NCI-H2107 treated with DMSO at 0.1 percent for 48 hours (cell line): Measurements from ENCODE around the gene NUFIP2.
A peak's percentile ranks its signal among the peaks of the same experiment; 100 is the strongest.
"Not testable (repeated sequence)": the region's sequence is repeated elsewhere in the genome, so short reads cannot be mapped to it uniquely, and the experiment has no call there.

Source experiments
- DNase-seq: peaks from one replicate; lab custom pipeline; 2025; ENCODE audit not compliant: unreplicated experiment; lab: John Stamatoyannopoulos, UW

Gene NUFIP2, protein sequence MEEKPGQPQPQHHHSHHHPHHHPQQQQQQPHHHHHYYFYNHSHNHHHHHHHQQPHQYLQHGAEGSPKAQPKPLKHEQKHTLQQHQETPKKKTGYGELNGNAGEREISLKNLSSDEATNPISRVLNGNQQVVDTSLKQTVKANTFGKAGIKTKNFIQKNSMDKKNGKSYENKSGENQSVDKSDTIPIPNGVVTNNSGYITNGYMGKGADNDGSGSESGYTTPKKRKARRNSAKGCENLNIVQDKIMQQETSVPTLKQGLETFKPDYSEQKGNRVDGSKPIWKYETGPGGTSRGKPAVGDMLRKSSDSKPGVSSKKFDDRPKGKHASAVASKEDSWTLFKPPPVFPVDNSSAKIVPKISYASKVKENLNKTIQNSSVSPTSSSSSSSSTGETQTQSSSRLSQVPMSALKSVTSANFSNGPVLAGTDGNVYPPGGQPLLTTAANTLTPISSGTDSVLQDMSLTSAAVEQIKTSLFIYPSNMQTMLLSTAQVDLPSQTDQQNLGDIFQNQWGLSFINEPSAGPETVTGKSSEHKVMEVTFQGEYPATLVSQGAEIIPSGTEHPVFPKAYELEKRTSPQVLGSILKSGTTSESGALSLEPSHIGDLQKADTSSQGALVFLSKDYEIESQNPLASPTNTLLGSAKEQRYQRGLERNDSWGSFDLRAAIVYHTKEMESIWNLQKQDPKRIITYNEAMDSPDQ

DNA sequence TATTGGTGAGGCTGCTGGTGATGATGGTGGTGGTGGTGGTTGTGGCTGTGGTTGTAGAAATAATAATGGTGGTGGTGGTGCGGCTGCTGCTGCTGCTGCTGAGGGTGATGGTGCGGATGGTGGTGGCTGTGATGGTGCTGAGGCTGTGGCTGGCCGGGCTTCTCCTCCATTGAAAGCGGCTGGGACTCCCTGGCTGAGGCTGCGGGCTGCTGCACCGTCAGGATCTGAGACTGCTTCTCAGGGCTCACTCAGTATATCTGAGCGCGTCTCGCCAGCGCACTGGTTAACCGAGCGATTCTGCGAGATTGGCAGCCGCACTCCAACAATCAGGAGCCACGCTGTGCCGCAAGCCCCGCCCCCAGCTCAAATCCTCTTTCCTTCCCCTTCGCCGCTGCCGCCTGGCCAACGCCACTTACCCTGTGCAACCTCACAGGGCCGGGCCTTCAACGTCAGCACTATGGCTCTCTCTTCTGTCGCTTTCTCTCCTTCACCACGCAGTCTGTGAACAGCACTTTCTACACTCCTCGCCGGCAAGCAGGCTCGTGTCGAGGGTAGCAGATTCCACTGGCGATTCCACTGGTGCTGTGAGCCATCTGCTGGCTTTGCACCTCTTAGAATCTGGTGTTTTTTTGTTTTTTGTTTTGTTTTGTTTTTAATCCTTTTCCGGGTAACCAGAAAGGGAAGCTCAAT is at the start of gene NUFIP2:
Gene NUFIP2, minus strand, starts transcription at position 259 of the 690 bp plus-strand sequence. Its CDS starts 89 bp downstream, at position 170.
- DNase-seq: peak; percentile 97

DNA sequence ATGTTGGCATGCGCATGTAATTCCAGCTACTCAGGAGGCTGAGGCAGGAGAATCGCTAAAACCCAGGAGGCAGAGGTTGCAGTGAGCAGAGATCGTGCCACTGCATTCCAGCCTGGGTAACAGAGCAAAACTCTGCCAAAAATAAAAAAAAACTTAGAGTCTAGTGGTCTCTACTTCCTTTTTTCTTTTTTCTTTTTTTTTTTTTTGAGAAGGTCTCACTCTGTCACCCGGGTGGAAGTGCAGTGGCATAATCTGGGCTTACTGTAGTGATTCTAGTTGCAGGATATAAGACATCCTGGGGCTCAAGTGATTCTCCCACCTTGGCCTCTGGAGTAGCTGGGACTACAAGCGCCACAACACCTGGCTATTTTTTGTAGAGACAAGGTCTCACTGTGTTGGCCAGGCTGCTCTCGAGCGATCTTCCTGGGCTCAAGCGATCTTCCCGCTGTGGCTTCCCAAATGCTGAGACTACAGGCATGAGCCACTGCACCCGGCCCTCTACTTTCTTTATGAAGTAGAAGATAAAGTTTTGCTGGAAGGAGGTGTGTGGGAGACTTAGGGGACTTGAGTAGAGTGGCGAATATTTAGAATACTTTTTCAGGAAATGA is 48.3 kb upstream of the NUFIP2 start:
- no peak for DNase-seq

DNA sequence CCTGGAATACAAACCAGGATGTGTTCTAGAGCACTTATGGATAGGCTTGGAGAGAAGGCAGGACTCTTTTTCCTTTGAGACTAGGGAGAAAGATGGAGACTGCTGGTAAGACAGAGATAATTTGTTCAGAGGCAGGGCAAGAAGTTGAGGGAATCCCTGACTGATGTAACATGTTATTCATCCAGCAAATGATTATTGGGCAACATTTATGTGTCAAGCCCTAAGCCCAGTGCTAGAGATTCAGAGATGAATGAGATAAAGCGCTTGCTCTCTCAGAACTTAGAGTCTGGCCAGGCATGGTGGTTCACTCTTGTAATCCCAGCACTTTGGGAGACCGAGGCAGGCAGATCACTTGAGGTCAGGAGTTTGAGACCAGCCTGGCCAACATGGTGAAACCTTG is 47.8 kb upstream of the NUFIP2 start:
- DNase-seq: no peak

DNA sequence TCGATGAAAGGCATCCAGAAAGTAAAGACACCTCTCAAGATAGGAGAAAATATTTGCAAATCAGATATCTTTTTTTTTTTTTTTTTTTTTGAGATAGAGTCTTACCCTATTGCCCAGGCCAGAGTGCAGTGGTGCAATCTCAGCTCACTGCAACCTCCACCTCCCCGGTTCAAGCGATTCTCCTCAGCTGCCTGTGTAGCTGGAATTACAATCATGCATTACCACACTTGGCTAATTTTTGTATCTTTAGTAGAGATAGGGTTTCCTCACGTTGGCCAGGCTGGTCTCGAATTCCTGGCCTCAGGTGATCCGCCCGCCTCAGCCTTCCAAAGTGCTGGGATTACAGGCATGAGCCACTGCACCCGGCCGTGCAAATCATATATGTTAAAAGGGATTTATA is 45.1 kb upstream of the NUFIP2 start:
- DNase-seq: not testable (repeated sequence)

DNA sequence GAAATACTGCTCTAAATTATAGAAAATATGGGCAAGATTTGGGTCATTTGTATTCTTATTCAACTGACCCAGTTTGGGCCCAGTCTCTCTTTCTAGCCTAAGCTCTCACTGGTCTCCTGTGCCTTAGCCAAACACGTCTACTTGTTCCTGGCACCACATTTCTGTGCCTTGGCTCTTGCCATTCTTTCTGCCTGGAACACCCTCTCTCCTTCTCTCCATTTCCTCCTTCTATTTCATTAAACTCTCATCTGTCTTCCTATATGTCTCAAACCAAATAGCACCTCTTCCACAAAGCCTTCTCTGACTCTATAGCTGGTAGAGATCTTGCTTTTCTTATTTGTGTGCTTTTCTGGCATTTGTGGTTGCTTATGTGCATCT is 37.7 kb upstream of the NUFIP2 start:
- no peak for DNase-seq

DNA sequence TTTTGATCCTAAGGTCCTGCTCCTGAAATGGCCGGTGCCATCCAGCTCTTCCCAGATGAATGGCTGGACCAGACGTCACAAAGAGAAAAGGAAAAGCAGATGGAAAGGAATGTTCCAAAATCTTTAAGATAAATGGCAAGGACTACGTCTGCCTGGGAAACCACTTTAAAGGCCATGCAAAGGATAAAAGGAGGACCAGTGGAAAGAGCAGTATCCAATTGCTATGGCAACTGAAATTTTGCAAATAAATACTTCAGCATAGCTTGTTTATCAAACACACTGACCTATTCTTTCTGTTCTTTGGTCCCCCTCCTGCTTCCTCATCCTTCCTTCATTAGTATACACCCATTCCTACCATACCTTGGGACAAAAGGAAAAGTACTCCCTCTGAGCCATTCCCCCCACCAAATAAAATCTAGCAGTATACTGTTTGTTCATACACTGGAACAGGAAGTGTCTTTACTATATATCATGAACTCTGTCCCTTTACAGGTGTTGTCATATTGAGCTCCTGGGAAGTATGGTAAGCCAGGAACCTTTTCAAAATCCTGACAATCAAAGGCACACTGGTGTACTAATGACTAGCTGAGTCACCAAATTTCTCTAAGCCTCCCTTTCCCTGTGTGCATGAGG is 37.2 kb upstream of the NUFIP2 start:
- no peak for DNase-seq

DNA sequence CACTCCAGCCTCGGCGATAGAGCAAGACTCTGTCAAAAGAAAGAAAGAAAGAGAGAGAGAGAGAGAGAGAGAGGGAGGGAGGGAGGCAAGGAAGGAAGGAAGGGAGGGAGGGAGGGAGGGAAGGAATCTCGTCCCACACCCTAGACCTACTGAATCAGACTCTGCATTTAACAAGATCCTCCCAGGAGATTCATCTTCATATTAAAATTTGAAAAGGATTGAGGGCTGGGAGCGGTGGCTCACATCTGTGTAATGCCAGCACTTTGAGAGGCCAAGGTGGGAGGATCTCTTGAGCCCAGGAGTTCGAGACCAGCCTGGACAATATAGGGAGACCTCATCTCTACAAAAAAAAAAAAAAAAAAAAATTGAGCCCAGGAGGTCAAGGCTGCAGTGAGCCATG is 33.5 kb upstream of the NUFIP2 start:
- no peak for DNase-seq

DNA sequence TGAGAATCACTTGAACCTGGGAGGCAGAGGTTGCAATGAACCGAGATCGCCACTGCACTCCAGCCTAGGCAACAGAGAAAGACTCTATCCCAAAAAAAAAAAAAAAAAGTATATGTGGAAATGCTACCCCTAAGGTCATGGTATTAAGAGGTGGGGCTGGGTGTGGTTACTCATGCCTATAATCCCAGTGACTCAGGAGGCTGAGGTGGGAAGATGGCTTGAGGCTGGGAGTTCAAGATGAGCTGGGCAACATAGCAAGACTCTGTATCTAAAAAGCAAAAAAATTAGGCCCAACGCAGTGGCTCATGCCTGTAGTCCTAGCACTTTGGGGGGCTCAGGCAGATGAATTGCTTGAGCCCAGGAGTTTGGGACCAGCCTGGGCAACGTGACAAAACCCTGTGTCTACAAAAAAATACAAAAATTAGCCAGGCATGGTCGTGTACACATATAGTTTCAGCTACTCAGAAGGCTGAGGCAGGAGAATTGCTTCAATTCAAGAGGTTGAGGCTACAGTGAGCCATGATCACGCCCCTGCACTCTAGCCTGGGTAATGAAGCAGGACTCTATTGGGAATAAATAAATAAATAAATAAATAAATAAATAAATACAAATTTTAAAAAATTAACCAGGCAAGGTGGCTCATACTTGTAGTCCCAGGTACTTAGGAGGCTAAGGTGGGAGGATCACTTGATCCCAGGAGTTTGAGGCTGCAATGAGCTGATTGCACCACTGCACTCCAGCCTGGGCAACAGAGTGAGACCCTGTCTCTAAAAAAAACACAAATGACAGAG is 32.3 kb upstream of the NUFIP2 start:
- no peak for DNase-seq

DNA sequence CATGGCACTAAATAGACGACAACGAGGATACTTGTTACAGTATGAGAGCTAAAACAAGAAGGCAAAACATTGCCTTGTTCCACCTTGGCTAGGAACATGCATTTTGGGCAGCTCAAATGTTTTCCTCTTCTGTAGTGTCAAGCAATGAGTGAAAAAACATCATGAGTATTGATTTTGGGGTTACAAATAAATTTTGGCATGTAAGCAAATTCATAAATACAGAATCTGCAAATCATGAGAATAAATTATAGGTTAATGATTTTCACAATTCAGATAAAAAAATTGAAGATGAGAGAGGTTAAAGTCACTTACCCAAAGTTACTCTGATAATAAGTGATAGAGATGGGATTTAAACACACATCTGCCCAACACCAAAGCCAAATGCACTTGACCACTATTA is 28.4 kb upstream of the NUFIP2 start:
- DNase-seq: no peak

DNA sequence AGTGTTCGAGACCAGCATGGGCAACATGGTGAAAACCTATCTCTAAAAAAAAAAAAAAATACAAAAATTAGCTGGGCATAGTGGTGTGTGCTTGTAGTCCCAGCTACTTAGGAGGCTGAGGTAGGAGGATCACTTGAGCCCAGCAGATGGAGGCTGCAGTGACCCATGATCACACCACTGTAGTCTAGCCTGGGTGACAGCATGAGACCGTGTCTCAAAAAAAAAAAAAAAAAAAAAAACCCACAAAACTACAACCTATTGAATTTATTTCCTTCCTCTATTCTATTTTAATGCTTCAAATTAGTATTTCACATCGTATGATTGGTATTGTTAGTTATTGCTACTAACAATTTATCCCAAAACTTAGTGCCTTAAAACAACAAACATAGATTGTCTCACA is 9.4 kb upstream of the NUFIP2 start:
- DNase-seq: no peak

DNA sequence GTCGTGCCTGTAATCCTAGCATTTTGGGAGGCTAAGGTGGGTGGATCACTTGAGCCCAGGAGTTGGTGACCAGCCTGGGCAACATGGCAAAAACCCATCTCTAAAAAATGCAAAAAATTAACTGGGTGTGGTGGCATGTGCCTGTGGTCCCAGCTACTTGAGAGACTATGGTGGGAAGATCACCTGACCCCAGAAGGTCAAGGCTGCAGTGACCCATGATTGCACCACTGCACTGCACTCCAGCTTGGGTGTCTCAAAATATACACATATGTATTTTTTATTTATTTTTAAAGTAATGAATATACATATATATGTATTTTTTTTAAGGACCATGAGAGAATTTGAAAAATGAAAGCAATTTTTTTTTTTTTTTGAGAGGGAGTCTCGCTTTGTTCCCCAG is 5.1 kb upstream of the NUFIP2 start:
- no peak for DNase-seq

DNA sequence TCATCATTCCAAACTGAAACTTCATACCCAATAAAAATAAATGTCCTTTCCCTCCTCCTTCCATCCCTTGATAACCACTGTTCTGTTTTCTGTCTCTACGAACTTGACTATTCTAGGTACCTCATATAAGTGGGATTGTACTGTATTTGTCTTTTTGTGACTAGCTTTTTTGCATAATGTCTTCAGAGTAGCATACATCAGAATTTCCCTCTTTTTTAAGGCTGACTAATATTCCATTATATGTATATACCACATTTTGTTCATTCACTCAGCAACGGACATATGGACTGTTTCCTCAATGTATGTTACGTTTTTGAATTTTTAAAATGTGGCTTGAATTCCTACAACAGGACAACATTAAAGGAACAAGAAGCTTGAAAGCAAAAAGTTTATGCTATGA is 1.5 kb upstream of the NUFIP2 start:
- DNase-seq: no peak

DNA sequence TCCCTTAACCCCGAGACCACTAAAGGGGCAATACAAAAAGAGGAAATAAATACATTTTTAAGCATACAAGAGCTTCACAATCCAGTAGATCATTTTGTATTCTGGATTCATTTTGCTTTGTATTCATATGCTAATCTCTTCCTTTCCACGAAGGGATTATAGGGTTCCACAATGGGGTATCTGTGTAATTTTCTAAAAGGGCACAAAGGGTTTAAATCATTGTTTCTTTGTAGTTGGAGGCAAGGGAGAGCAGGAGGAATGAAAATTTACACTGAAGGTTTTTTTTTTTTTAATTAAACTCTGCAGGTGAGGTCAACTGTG is 592 bp upstream of the NUFIP2 start:
- no peak for DNase-seq

DNA sequence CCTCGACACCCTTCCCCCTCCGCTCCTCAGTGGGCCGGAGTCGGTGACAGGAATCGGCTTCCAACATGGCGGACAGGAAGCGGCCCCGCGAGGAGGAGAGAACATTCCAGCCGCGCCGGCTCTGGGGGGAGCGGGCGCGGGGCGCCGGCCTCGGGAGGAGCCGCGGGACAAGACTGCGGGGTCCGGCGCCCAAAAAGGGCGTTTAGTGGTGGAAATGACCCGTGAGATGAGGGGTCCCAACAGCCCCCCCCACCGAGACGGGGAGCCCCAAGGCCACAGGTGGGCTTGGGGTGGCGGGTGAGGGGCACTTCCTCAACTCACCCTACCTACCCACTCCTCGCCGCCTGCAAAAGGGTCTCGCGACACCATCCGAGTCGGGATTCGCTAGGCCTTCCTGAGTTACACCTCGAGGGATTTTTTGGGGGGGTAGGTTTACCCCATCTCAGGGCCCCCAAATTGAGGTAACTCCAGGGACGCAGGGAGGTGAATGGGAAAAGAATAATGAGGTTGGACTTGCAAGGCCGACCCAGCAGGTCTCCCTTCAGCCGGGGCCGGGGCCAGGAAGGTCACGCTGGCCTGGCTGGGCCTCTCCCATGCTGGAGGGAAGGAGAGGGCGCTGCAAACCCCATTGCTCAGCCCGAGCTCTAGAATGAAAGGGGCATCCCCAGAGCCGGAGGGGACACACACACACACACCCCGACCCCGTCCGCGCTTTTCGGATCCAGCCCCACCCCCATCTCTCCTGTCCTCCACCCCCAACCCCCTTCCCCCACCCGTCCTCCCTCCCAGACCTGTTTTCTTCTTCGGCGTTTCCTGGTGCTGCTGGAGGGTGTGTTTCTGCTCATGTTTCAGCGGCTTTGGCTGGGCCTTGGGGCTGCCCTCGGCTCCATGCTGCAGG is 707 bp downstream of the NUFIP2 start:
- DNase-seq: no peak

DNA sequence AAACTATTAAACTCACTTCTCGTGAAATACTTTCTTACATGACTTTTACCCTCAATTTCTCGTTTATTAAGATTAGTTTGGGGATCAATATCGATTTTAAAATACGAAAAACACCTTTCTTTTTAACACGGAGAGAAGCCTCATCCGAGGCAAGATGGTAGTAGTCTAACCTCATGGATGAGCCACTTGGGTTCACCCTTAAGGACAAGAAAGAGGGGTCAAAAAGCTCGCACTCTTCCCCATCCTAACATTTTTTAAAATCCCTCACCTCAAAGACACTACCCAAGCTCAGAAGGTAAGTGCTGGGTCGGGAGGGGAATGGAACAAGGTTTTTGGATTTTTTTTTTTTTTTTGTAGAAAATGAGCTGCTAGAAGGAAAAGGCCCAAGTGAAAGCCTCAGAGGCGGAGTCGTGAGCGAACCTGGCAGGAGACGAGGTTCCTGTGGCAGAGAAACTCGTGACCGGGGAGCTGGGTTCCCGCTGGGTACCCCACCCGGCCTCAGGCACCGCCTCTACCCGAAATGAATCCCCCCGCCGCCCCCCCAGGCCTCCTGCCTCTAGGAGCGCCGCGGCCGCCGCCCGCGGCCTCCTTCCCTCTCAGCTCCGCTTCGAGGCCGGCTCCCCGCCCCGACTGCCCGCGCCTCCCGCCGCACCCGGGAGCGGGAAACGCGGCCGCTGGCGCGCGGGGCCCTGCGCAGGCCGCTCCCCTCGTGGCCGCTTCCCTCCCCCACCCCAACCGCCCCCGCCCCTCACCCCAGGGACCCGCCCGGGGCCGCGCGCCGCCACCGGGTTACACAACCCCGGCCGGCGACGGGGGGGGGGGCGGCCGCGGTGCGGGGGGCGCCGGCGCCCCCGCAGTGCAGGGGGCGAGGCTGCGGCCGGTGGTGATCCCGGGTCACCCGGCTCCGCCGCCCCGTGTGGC is 1.6 kb downstream of the NUFIP2 start:
- no peak for DNase-seq

DNA sequence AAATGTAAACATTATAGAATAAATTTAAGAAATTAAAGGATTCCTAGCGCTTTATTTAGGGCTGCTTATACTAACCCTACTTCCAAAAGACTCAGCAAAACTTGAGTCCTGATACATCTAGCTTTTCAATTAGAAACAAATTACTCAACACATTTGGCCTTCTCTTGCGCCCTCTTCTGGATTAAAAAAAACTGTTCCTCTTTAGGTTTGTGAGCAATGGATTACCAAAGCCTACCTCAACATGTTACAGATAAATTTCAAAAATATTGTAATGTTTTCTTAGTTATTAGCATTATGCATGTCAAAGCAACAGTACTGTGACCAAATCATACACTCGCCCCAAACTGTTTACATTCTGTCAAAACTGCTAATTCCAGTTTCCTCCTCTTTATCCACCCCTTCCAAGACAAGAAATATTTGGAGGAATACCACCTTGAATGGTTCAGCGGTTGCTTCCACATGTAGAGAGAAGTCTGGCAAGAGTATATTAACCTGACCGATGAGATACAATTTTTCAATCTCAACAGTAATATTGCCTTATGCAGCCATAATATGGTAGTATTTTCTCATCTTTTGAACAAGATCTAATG is 2.7 kb downstream of the NUFIP2 start:
- peak; percentile 69 for DNase-seq

DNA sequence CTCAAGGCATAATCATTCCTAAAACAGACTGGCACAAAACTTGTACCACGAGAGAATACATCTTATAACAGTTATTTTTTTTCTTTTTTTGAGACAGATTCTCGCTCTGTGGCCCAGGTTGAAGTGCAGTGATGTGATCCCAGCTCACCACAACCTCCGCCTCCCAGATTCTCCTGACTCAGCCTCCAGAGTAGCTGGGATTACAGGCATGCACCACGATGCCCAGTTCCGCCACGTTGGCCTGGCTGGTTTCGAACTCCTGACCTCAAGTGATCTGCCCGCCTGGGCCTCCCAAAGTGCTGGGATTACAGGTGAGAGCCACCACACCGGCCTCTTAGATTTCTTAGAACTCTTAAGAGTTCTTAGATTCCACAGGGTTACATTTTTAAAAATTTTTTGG is 4.1 kb downstream of the NUFIP2 start:
- DNase-seq: no peak

DNA sequence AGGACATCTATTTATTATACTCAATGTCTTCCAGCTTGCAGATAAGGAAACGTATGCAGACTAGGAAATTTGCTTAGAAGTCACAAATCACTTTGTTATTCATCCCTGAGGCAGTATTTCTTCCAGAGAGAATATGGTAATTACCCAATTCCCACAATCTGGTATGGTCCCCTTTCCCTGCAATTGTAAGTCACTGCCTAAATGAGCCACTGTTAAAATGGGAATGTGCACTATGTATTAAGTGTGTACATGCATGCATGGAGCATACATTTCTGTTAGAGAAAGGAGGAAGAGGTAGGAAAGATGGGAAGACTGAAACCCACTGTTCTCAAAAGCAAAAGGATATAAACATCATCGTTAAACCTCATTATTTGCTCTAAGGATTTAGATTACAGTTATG is 10.0 kb downstream of the NUFIP2 start:
- DNase-seq: no peak
